ENCODE measurements around the gene MLH1.

MLH1 gene

DNA sequence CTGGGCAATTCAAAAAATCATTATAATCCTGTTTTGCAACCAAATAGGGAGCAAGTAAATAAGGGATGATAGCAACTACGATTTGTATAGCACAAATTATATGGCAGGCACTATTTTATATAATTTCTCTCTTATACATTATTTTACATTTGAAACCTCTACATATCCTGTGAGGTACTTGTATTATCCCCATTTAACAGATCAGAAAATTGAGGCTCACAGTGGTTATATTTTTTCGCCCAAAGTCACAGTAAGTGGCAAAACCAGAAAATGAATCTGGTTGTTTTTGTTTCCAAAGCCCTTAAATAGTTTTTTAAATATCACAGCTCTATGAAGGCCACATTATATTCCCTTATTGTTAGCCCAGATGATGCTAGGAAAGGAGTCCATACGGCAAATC lies 74.3 kb downstream of the MLH1 start:
- no peaks in the 10 kb centered on the region for H3K27me3 Mint-ChIP-seq (ENCODE audit: low read depth)
- H3K9me3 Mint-ChIP-seq: no peaks in the 10 kb centered on the region
- no peak overlapping the region for H3K4me3 Mint-ChIP-seq
- H3K36me3 Mint-ChIP-seq (ENCODE audit: low read depth): peaks cover 31% of the 10 kb centered on the region
- no peak overlapping the region for H3K27ac Mint-ChIP-seq
- DNase-seq (ENCODE audit: low spot score): no peak
- H3K4me1 Mint-ChIP-seq (ENCODE audit: low read depth): peaks cover 8% of the 10 kb centered on the region

DNA sequence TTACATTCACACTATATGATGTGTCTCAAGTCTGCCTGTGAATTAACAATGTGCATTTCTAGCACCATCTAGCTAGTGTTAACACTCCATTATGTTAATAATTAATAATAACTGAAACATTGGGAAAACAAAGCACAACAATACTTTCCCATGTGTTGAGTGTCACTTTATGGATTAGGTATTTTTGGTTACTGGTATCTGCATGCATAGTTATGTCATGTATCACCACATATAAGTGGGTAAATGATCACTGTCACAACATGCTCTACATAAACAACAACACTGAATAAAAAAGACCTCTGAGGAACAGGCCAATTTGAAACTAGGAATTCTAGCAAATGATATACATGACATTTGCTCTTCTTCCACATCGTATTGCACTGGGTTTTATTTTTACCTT lies 74.7 kb downstream of the MLH1 start:
- H3K4me3 Mint-ChIP-seq: no peak overlapping the region
- no peak overlapping the region for H3K27ac Mint-ChIP-seq
- H3K27me3 Mint-ChIP-seq (ENCODE audit: low read depth): no peaks in the 10 kb centered on the region
- peaks cover 12% of the 10 kb centered on the region for H3K4me1 Mint-ChIP-seq (ENCODE audit: low read depth)
- H3K9me3 Mint-ChIP-seq: no peaks in the 10 kb centered on the region
- DNase-seq (ENCODE audit: low spot score): no peak
- H3K36me3 Mint-ChIP-seq (ENCODE audit: low read depth): peaks cover 28% of the 10 kb centered on the region

DNA sequence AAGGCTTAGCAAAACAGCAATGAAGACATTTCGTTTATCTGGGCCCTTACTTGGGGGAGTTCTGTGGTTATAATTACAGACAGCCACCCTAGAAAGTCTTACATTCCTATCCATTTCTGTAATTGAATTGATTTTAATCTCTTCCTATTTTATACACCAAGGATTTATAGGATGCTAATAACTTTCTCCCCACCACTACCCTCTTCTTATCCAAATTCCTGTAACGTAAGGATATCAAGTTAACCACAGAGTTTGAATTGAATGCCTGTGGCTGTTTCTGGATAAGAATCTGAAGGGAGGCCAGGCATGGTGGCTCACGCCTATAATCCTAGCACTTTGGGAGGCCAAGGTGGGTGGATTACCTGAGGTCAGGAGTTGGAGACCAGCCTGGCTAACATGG lies 78.6 kb downstream of the MLH1 start:
- H3K36me3 Mint-ChIP-seq (ENCODE audit: low read depth): peaks cover 25% of the 10 kb centered on the region
- H3K4me1 Mint-ChIP-seq (ENCODE audit: low read depth): peaks cover 12% of the 10 kb centered on the region
- H3K9me3 Mint-ChIP-seq: no peaks in the 10 kb centered on the region
- no peak overlapping the region for H3K4me3 Mint-ChIP-seq
- DNase-seq (ENCODE audit: low spot score): no peak
- no peaks in the 10 kb centered on the region for H3K27me3 Mint-ChIP-seq (ENCODE audit: low read depth)
- no peak overlapping the region for H3K27ac Mint-ChIP-seq

DNA sequence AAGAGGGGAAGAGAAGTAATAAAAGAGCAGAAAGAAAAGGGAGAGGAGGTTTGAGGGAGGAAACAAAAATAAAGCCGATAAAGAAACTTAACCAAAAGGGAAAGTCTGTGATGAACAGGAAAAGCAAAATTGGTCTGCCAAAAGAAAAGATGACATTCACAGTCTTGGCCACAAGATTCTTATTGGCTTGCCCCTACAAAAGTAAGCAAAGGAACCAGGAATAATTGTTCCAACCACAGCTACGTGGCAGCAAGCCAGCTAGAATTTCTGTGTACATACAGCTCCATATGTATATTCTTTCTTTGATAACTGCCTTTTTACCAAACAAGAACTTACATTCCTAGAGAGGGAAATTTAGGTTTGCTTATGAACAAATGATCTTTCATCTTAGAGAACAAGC lies 79.6 kb downstream of the MLH1 start:
- Mint-ChIP-seq H3K9me3 (no peaks in the 10 kb centered on the region), H3K36me3 (ENCODE audit: low read depth) (peaks cover 25% of the 10 kb centered on the region), H3K4me1 (ENCODE audit: low read depth) (peaks cover 12% of the 10 kb centered on the region), H3K4me3 (no peak overlapping the region), H3K27me3 (ENCODE audit: low read depth) (no peaks in the 10 kb centered on the region), H3K27ac (no peak overlapping the region)
- no peak for DNase-seq (ENCODE audit: low spot score)

DNA sequence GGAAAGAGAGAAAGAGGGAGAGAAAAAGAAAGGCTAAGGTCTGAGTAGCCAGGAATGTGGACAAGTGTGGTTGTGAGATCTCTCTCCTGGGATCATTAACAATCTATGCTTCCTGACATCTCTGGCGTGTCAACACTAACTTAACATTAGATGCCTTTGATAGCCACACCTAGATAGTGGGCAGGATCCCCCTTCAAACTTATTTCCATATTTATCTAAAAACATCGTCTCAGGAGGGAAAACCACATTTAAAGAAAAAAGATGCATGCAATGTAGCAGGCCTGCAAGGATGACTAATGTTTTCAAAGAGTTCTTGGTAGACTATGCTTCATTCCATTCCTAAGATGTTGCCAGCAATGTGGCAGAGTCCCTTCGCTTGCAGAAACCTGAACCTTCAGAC lies 80.9 kb downstream of the MLH1 start:
- H3K27me3 Mint-ChIP-seq (ENCODE audit: low read depth): no peaks in the 10 kb centered on the region
- H3K36me3 Mint-ChIP-seq (ENCODE audit: low read depth): peaks cover 24% of the 10 kb centered on the region
- H3K4me1 Mint-ChIP-seq (ENCODE audit: low read depth): peaks cover 12% of the 10 kb centered on the region
- H3K4me3 Mint-ChIP-seq: no peak overlapping the region
- DNase-seq (ENCODE audit: low spot score): no peak
- no peaks in the 10 kb centered on the region for H3K9me3 Mint-ChIP-seq
- H3K27ac Mint-ChIP-seq: no peak overlapping the region

DNA sequence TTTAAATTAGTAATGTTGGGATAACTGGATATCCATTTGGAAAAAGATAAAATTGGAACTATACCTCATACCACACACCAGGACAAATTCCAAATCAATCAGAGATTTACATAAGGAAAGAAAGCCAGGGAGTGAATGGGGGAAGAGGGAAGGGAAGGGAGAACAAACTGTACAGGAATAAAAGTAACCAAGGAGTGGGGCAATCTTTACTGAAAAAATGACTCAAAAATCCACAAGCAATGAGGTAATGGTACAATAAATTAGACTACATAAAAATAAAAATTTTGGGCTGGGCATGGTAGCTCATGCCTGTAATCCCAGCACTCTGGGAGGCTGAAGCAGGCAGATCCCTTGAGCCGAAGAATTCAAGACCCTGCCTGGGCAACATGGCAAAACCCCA lies 82.6 kb downstream of the MLH1 start:
- Mint-ChIP-seq H3K4me1 (ENCODE audit: low read depth) (peaks cover 12% of the 10 kb centered on the region), H3K36me3 (ENCODE audit: low read depth) (peaks cover 20% of the 10 kb centered on the region), H3K27me3 (ENCODE audit: low read depth) (no peaks in the 10 kb centered on the region), H3K4me3 (no peak overlapping the region), H3K9me3 (no peaks in the 10 kb centered on the region), H3K27ac (no peak overlapping the region)
- DNase-seq (ENCODE audit: low spot score): no peak

DNA sequence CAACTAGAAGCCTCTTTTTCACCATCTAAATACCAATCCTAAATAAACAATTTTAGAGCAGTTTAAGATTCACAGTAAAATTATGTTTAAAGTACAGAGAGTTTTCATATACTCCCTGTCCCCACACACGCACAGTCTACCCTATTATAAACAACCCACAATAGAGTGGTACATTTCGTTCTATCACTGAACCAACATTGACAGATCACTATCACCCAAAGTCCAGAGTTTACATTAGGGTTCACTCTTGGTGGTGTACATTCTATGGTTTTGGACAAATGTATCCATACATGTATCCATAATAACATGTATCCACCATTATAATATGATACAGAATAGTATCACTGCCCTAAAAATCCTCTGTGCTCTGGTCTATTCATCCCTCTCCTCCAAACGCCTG lies 89.0 kb downstream of the MLH1 start:
- DNase-seq (ENCODE audit: low spot score): no peak
- Mint-ChIP-seq H3K27ac (no peak overlapping the region), H3K4me1 (ENCODE audit: low read depth) (no peaks in the 10 kb centered on the region), H3K9me3 (no peaks in the 10 kb centered on the region), H3K4me3 (no peak overlapping the region), H3K36me3 (ENCODE audit: low read depth) (peaks cover 15% of the 10 kb centered on the region), H3K27me3 (ENCODE audit: low read depth) (no peaks in the 10 kb centered on the region)

DNA sequence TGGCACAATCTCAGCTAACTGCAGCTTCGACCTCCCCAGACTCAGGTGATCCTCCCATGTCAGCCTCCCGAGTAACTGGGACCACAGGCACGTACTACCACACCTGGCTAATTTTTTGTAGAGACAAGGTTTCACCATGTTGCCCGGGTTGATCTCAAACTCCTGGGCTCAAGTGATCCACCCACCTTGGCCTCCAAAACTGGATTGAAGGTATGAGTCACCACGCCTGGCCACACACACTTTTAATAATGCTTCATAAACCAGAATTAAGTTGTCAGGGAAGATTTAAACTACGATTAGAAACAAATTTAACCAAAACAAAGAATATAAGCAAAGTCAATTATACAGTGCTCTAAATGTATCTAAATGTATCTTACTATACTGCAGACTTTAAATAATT lies 93.6 kb downstream of the MLH1 start:
- H3K4me1 Mint-ChIP-seq (ENCODE audit: low read depth): no peaks in the 10 kb centered on the region
- no peaks in the 10 kb centered on the region for H3K27me3 Mint-ChIP-seq (ENCODE audit: low read depth)
- no peaks in the 10 kb centered on the region for H3K9me3 Mint-ChIP-seq
- no peak overlapping the region for H3K4me3 Mint-ChIP-seq
- H3K27ac Mint-ChIP-seq: no peak overlapping the region
- H3K36me3 Mint-ChIP-seq (ENCODE audit: low read depth): peaks cover 15% of the 10 kb centered on the region
- DNase-seq (ENCODE audit: low spot score): no peak

DNA sequence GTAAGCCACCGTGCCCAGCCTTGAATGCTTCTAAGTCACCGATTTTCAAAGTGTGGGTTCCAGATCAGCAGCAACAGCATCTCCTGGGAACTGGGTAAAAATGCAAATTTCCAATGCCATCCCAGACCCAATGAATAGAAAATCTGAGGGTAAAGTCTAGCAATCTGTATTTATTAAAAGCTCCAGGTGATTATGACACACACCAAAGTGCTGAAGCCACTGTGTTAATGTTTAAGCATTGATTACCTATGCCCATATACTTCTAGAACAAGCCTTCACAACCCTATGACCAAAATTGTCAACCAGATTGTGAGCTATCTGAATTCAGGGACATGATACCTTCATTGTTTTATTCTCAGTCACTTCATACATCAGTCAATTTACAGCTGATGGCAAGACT lies 94.6 kb downstream of the MLH1 start:
- Mint-ChIP-seq H3K4me3 (no peak overlapping the region), H3K27ac (no peak overlapping the region), H3K4me1 (ENCODE audit: low read depth) (no peaks in the 10 kb centered on the region), H3K27me3 (ENCODE audit: low read depth) (no peaks in the 10 kb centered on the region), H3K36me3 (ENCODE audit: low read depth) (peaks cover 13% of the 10 kb centered on the region), H3K9me3 (no peaks in the 10 kb centered on the region)
- DNase-seq (ENCODE audit: low spot score): no peak

DNA sequence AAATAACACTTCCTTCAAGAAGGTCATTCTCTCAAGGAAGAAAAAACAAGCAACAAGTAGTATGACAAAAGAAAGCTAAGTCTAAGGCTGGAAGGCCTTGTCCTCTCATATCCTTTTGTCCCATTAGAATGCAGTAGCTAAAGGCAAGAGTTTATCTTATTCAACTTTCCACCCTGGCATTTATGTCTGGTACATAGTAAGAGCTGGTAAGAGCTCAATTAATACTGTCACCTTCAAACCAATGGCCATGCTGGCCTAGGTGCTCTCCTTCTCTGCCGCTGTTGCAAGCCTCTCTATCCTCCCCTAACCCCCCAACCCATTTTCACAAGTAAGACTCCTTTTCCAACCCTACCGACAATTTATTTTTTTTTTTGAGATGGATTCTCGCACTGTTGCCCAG lies 99.2 kb downstream of the MLH1 start:
- no peaks in the 10 kb centered on the region for H3K9me3 Mint-ChIP-seq
- no peak overlapping the region for H3K4me3 Mint-ChIP-seq
- no peak for DNase-seq (ENCODE audit: low spot score)
- H3K27ac Mint-ChIP-seq: no peak overlapping the region
- H3K36me3 Mint-ChIP-seq (ENCODE audit: low read depth): peaks cover 8% of the 10 kb centered on the region
- H3K4me1 Mint-ChIP-seq (ENCODE audit: low read depth): no peaks in the 10 kb centered on the region
- H3K27me3 Mint-ChIP-seq (ENCODE audit: low read depth): no peaks in the 10 kb centered on the region

DNA sequence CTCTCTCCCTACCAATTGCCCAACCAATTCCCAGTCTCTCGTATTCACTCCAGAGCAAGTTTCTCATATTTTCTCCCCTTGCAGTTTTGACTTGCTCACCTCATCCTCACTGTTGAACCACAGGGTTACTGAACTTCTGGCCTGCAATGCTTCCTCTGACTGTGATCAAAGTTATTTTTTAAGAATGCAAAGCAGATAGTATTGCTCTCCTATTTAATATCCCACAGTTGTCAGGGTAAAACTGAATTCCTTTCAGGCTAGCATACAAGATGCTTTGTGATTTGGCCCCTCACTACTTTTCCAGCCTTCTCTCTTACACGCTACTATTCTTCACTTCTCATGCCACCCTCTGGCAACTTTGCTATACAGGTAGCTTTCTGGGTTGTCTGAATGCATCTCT lies 100.2 kb downstream of the MLH1 start:
- H3K9me3 Mint-ChIP-seq: no peaks in the 10 kb centered on the region
- H3K4me3 Mint-ChIP-seq: no peak overlapping the region
- no peak for DNase-seq (ENCODE audit: low spot score)
- H3K27me3 Mint-ChIP-seq (ENCODE audit: low read depth): no peaks in the 10 kb centered on the region
- H3K27ac Mint-ChIP-seq: no peak overlapping the region
- peaks cover 6% of the 10 kb centered on the region for H3K36me3 Mint-ChIP-seq (ENCODE audit: low read depth)
- H3K4me1 Mint-ChIP-seq (ENCODE audit: low read depth): no peaks in the 10 kb centered on the region

DNA sequence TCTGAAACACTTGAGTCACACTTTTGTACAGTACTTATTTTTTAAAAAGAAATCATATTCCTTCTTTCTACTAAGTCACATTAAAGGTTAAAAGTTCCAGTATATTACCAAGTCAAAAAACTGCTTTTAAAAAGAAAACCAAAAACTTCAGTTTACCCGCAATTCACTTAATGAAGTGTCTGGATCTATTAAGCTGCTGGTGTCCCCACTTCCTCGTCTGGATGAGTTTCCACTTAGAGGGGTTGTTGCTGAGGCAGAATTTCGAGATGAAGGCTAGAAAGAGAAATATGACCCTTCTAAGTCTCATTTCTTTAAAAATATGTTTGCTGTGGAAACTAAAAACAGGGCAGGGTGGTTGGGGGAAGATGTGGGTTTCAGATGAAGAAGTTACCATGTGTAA lies 101.3 kb downstream of the MLH1 start:
- Mint-ChIP-seq H3K4me1 (ENCODE audit: low read depth) (no peaks in the 10 kb centered on the region), H3K36me3 (ENCODE audit: low read depth) (peaks cover 6% of the 10 kb centered on the region), H3K4me3 (no peak overlapping the region), H3K27me3 (ENCODE audit: low read depth) (no peaks in the 10 kb centered on the region), H3K9me3 (no peaks in the 10 kb centered on the region), H3K27ac (no peak overlapping the region)
- DNase-seq (ENCODE audit: low spot score): no peak

DNA sequence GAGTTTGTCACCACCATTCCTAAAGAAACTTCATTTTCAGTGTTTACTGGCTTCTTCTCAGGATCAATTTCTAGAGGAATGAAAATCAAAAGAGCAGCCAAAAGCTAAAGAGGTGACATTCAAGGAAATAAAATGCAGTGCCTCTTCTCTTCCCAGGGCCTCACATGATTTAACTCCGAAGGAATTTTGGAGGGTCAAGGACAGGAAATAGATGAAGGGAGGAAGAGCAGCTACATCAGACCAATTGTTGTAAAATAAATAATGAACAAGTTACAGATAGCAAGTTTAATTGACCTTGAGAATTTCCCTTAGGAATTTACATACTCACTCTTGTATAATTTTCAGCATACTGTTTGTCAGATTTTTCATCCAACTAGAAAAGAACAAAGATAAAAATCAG lies 103.0 kb downstream of the MLH1 start:
- no peak overlapping the region for H3K4me3 Mint-ChIP-seq
- no peaks in the 10 kb centered on the region for H3K4me1 Mint-ChIP-seq (ENCODE audit: low read depth)
- peaks cover 1% of the 10 kb centered on the region for H3K36me3 Mint-ChIP-seq (ENCODE audit: low read depth)
- DNase-seq (ENCODE audit: low spot score): no peak
- H3K27ac Mint-ChIP-seq: no peak overlapping the region
- H3K27me3 Mint-ChIP-seq (ENCODE audit: low read depth): no peaks in the 10 kb centered on the region
- no peaks in the 10 kb centered on the region for H3K9me3 Mint-ChIP-seq

DNA sequence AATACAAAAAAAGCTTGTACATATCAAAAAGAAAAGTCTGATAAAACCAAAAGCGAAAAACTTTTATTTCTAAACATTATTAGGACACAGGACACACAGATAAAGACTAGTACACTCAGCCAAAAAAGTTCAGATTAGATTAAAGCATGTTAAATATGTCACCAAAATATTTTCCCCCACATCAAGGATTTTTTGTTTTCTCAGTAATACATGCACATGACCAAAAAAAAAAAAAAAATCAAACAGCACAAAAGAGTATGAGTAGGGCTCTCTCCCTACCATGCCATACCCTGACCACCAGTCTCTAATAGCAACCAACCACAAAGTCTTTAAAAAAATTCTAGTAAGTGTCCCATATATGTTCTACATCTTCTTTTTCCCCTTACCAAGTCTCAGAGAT lies 103.7 kb downstream of the MLH1 start:
- DNase-seq (ENCODE audit: low spot score): no peak
- no peaks in the 10 kb centered on the region for H3K4me1 Mint-ChIP-seq (ENCODE audit: low read depth)
- H3K27ac Mint-ChIP-seq: no peak overlapping the region
- H3K36me3 Mint-ChIP-seq (ENCODE audit: low read depth): peaks cover 1% of the 10 kb centered on the region
- no peaks in the 10 kb centered on the region for H3K9me3 Mint-ChIP-seq
- H3K4me3 Mint-ChIP-seq: no peak overlapping the region
- H3K27me3 Mint-ChIP-seq (ENCODE audit: low read depth): no peaks in the 10 kb centered on the region

DNA sequence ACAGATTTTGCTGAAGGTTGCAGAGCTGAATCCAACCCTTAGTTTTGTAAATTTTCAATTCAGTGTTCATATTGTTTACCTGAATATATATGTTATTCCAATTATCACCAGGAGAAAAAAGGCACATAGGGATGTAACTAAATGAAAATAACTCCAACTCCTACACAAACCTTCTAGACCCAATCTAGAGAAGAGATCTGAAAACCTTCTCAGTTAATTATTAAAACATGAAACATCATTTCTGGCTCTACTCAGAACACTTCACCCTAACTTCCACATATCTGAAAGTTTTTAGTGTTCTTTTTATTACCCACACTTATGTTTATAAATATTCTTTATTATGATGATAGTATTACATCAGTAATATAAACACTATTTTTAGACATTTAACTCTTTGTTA lies 104.5 kb downstream of the MLH1 start:
- Mint-ChIP-seq H3K4me3 (no peak overlapping the region), H3K4me1 (ENCODE audit: low read depth) (no peaks in the 10 kb centered on the region), H3K27ac (no peak overlapping the region), H3K27me3 (ENCODE audit: low read depth) (no peaks in the 10 kb centered on the region), H3K9me3 (no peaks in the 10 kb centered on the region), H3K36me3 (ENCODE audit: low read depth) (no peaks in the 10 kb centered on the region)
- no peak for DNase-seq (ENCODE audit: low spot score)

DNA sequence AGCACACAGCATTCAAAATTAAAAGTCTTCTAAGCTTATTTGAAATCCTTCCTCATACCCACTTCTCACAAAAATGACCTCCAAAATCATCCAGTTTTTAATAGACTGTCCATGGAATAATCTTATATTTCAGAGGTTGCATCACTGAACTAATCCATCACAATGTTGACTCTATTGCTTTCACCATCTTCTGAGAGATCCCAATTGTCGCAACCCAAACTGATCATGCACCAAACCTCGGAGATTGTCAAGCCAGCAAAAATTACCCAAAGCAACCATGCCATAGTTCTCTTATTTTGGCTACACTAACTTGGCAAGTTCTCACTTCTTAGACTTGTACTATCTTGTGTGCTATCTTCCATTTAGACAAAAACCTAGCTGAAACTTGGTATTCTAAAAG lies 105.6 kb downstream of the MLH1 start:
- H3K27me3 Mint-ChIP-seq (ENCODE audit: low read depth): no peaks in the 10 kb centered on the region
- no peaks in the 10 kb centered on the region for H3K36me3 Mint-ChIP-seq (ENCODE audit: low read depth)
- H3K9me3 Mint-ChIP-seq: no peaks in the 10 kb centered on the region
- no peak overlapping the region for H3K27ac Mint-ChIP-seq
- no peaks in the 10 kb centered on the region for H3K4me1 Mint-ChIP-seq (ENCODE audit: low read depth)
- H3K4me3 Mint-ChIP-seq: no peak overlapping the region
- no peak for DNase-seq (ENCODE audit: low spot score)

All from T-helper 2 cell treated with Interferon-gamma antibody and Interleukin-4, amounts not matched to agents 5 μg/mL and 100 μg/mL, for 36 hours (primary cell).